Lower leg skin (tissue), 3 donors: ENCODE measurements around the gene ACVR1.

Experiments
- POLR2A ChIP-seq, 2 donors: fragments of 450-650 bp; IDR thresholded peaks; one replicate each; pipeline ENCODE4 v1.6.1; 2016 to 2017; ENCODE audit warnings: antibody characterized with exemption in 2 of 2, mild to moderate bottlenecking in 1 of 2, moderate library complexity in 1 of 2
- TF ChIP-seq, protein P1 (sequence below), 3 donors: fragments of 450-650 bp; IDR thresholded peaks; one replicate each; pipeline ENCODE4 v1.5.1; 2016; ENCODE audit warnings: antibody characterized with exemption in 3 of 3, mild to moderate bottlenecking in 3 of 3, moderate library complexity in 2 of 3

DNA sequence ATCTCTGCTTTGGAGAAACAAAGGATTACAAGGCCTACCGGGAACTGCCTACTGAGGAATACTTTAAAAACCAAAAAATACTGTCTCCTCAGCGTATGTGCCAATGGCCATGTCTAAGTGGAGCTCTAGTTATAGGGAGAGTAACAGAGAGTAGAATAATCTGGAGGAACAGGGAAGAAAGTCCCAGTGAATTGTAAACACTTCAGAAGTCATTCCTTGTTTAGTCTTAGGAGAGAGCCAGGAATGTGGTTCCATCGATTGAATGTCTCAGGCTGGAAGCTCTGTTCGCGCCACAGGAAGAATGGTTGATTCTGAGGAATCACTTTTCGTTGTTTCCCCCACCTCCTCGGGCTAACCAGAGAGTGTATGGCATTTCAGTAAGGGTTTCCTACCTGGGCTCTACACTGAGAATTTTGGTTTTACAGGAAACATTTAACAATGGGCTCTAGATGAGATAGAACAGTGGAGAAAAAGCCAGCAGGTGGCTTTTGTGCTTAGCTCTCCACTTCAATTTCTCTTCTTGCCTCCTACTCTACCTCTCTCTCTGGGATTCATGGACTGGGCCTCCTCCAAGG, 88.7 kb downstream of the ACVR1 start:
- TF ChIP-seq, protein P1, sequence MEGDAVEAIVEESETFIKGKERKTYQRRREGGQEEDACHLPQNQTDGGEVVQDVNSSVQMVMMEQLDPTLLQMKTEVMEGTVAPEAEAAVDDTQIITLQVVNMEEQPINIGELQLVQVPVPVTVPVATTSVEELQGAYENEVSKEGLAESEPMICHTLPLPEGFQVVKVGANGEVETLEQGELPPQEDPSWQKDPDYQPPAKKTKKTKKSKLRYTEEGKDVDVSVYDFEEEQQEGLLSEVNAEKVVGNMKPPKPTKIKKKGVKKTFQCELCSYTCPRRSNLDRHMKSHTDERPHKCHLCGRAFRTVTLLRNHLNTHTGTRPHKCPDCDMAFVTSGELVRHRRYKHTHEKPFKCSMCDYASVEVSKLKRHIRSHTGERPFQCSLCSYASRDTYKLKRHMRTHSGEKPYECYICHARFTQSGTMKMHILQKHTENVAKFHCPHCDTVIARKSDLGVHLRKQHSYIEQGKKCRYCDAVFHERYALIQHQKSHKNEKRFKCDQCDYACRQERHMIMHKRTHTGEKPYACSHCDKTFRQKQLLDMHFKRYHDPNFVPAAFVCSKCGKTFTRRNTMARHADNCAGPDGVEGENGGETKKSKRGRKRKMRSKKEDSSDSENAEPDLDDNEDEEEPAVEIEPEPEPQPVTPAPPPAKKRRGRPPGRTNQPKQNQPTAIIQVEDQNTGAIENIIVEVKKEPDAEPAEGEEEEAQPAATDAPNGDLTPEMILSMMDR (IDR thresholded peaks at IDR 0.05): no peak
- no peak for TF ChIP-seq POLR2A (IDR thresholded peaks at IDR 0.05)
